ENCODE measurements around the gene NPR2.
A peak's percentile ranks its signal among the peaks of the same experiment; 100 is the strongest.

DNA sequence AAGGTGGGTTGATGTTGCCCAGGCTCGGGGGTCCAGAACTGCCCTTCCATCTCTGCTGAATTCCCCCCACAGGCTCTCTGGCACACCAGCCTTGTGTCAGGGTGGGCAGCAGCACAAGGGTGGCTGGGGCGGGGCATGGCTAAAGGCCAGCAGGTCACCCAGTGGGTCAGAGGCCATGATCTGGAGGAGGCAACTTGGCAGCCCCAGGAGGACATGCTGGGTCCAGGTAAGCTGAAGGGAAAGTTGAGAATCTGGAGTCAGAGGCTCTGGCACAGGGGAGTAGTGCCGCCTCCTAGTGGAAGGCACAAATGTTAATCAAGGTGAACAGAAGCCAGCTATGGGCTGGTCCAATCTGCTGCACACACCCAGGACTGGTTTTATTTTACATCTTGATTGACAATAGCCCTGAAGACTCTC, 43.8 kb downstream of the NPR2 start:
- TF ChIP-seq, protein P1, sequence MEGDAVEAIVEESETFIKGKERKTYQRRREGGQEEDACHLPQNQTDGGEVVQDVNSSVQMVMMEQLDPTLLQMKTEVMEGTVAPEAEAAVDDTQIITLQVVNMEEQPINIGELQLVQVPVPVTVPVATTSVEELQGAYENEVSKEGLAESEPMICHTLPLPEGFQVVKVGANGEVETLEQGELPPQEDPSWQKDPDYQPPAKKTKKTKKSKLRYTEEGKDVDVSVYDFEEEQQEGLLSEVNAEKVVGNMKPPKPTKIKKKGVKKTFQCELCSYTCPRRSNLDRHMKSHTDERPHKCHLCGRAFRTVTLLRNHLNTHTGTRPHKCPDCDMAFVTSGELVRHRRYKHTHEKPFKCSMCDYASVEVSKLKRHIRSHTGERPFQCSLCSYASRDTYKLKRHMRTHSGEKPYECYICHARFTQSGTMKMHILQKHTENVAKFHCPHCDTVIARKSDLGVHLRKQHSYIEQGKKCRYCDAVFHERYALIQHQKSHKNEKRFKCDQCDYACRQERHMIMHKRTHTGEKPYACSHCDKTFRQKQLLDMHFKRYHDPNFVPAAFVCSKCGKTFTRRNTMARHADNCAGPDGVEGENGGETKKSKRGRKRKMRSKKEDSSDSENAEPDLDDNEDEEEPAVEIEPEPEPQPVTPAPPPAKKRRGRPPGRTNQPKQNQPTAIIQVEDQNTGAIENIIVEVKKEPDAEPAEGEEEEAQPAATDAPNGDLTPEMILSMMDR (IDR thresholded peaks at IDR 0.05; ENCODE audit: low read depth, low read length), result peak; percentile 45
- TF ChIP-seq EZH2phosphoT487 (IDR thresholded peaks at IDR 0.05; ENCODE audit: low read depth), result no peak

Measured in OCI-LY3 (cell line).